Endothelial cell (in vitro differentiated cells): ENCODE measurements around the gene SMIM26. TPM values are rescaled to one million over a fixed set of nuclear protein-coding genes. Genes with fewer than 3 reads are reported as not detected.

Experiments
- DNase-seq: peaks from one replicate; pipeline ENCODE4 v3.0.0; 2021; ENCODE audit warnings: low spot score
- H3K27ac Mint-ChIP-seq: one replicate; pipeline ENCODE4 v1.8.0; 2021; ENCODE audit warnings: mixed read lengths, inconsistent platforms; ENCODE audit not compliant: unreplicated experiment
- H3K27me3 Mint-ChIP-seq: one replicate; pipeline ENCODE4 v1.8.0; 2021; ENCODE audit warnings: mild to moderate bottlenecking, moderate library complexity, mixed read lengths, inconsistent platforms; ENCODE audit not compliant: unreplicated experiment
- H3K36me3 Mint-ChIP-seq: one replicate; pipeline ENCODE4 v1.8.0; 2021; ENCODE audit warnings: mild to moderate bottlenecking, low read depth, mixed read lengths, inconsistent platforms; ENCODE audit not compliant: unreplicated experiment
- H3K4me1 Mint-ChIP-seq: one replicate; pipeline ENCODE4 v1.8.0; 2021; ENCODE audit warnings: mild to moderate bottlenecking, mixed read lengths, inconsistent platforms; ENCODE audit not compliant: unreplicated experiment
- H3K4me3 Mint-ChIP-seq: one replicate; pipeline ENCODE4 v1.8.0; 2021; ENCODE audit warnings: mild to moderate bottlenecking, mixed read lengths, inconsistent platforms; ENCODE audit not compliant: unreplicated experiment
- H3K9me3 Mint-ChIP-seq: one replicate; pipeline ENCODE4 v1.8.0; 2021; ENCODE audit warnings: mixed read lengths, inconsistent platforms; ENCODE audit not compliant: unreplicated experiment
- CTCF ChIP-seq: fragments of 200-600 bp; sonication (generic); IDR thresholded peaks from one replicate; pipeline ENCODE4 v1.5.0; 2021; ENCODE audit warnings: antibody characterized with exemption; ENCODE audit not compliant: unreplicated experiment
- total RNA-seq: library from RNA; stranded (reverse); fragmentation: NEBNext Ultra II Directional; extraction: Animal tissue kit (Norgen Biotek cat#: 25700); gene quantifications from one replicate; pipeline ENCODE4 v1.2.1, GENCODE V29; 2021; ENCODE audit not compliant: unreplicated experiment

SMIM26 gene
- total RNA-seq, 1 donor from 2014 or later, result 41.0 TPM

GRCh38 chr20:18548465-18548864, 18.8 kb upstream of the SMIM26 start:
- no peaks in the 10 kb centered on the region for H3K9me3 Mint-ChIP-seq
- no peak for DNase-seq
- no peaks in the 10 kb centered on the region for H3K27me3 Mint-ChIP-seq
- peaks cover 33% of the 10 kb centered on the region for H3K36me3 Mint-ChIP-seq
- no peak for TF ChIP-seq CTCF
- H3K4me3 Mint-ChIP-seq, result no peak overlapping the region
- no peak overlapping the region for H3K27ac Mint-ChIP-seq
- H3K4me1 Mint-ChIP-seq, result no peaks in the 10 kb centered on the region

- peaks cover 1% of the 10 kb centered on the region for H3K27me3 Mint-ChIP-seq
- DNase-seq, result no peak
- H3K27ac Mint-ChIP-seq, result no peak overlapping the region
Measured at GRCh38 chr20:18553746-18554145, 13.5 kb upstream of the SMIM26 start.

GRCh38 chr20:18567739-18568091, 483 bp downstream of the SMIM26 start:
- TF ChIP-seq CTCF, result no peak
- H3K4me3 Mint-ChIP-seq, result peak overlapping the region; percentile 98
- peaks cover 13% of the 10 kb centered on the region for H3K4me1 Mint-ChIP-seq
- peaks cover 10% of the 10 kb centered on the region for H3K27me3 Mint-ChIP-seq
- peaks cover 6% of the 10 kb centered on the region for H3K9me3 Mint-ChIP-seq
- DNase-seq, result no peak
- peaks cover 19% of the 10 kb centered on the region for H3K36me3 Mint-ChIP-seq
- peak overlapping the region; percentile 96 for H3K27ac Mint-ChIP-seq

More at GRCh38 chr20:18553746-18554145, 13.5 kb upstream of the SMIM26 start:
- TF ChIP-seq CTCF, result no peak
- Mint-ChIP-seq H3K4me1 (no peaks in the 10 kb centered on the region), H3K4me3 (peak overlapping the region; percentile 5), H3K9me3 (no peaks in the 10 kb centered on the region), H3K36me3 (peaks cover 34% of the 10 kb centered on the region)

GRCh38 chr20:18571009-18571408, 3.8 kb downstream of the SMIM26 start:
- peaks cover 7% of the 10 kb centered on the region for H3K27me3 Mint-ChIP-seq
- DNase-seq, result no peak
- H3K27ac Mint-ChIP-seq, result no peak overlapping the region
- peaks cover 10% of the 10 kb centered on the region for H3K4me1 Mint-ChIP-seq
- no peak overlapping the region for H3K4me3 Mint-ChIP-seq
- H3K9me3 Mint-ChIP-seq, result peaks cover 6% of the 10 kb centered on the region
- H3K36me3 Mint-ChIP-seq, result peaks cover 15% of the 10 kb centered on the region
- TF ChIP-seq CTCF, result no peak

GRCh38 chr20:18571578-18571977, 4.3 kb downstream of the SMIM26 start:
- TF ChIP-seq CTCF, result no peak
- no peak for DNase-seq
- Mint-ChIP-seq H3K27me3 (peaks cover 5% of the 10 kb centered on the region), H3K4me1 (peaks cover 7% of the 10 kb centered on the region), H3K4me3 (no peak overlapping the region), H3K27ac (no peak overlapping the region), H3K36me3 (peaks cover 12% of the 10 kb centered on the region), H3K9me3 (peaks cover 5% of the 10 kb centered on the region)
